ENCODE measurements around the gene FOXO6.

FOXO6 gene

DNA sequence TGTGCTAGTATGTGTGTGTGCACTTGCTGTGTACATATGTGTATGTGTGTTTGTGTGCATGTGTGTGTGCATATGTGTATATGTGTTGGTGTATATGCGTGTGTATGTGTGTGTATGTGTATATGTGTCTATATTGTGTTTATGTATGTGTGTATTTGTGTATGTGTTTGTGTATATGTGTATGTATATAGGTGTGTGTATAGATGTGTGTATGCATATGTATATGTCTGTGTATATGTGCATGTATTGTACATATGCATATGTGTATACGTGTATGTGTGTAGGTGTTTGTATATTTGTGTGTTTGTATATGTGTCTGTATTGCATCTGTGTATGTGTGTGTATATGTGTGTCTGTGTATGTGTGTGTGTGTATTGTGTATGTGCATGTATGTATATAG lies 64.1 kb downstream of the FOXO6 start:
- no peak for DNase-seq (ENCODE audit: low spot score)

DNA sequence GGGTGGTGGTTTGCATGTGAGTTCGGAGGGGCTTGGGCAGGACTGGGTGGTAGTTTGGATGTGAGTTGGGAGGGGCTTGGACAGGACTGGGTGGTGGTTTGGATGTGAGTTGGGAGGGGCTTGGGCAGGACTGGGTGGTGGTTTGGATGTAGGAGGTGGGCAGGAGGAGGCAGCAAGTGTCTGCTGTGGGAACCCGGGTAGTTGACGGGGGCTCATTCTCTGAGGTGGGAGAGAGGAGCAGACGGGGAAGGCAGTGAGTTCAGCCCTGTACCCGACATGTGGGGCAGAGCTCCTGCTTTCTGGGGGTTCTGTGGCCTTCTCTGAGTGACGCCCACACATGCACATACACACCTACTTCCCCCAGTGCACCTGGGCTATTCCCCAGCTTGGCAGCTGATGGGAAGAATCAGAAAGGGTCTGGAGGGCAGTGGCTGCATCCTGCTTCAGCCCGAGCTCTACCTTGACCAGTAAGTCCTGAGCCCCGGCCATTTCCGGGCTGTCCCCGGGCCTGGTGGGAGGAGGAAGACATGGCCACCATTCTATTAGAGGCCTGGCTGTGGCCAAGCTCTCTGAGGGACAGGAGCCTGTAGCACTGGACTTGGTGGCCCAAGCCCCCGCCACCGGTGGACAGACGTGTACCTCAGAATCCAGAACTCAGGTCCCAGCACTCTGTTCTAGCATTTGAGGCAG lies 65.1 kb downstream of the FOXO6 start:
- DNase-seq (ENCODE audit: low spot score), result no peak

DNA sequence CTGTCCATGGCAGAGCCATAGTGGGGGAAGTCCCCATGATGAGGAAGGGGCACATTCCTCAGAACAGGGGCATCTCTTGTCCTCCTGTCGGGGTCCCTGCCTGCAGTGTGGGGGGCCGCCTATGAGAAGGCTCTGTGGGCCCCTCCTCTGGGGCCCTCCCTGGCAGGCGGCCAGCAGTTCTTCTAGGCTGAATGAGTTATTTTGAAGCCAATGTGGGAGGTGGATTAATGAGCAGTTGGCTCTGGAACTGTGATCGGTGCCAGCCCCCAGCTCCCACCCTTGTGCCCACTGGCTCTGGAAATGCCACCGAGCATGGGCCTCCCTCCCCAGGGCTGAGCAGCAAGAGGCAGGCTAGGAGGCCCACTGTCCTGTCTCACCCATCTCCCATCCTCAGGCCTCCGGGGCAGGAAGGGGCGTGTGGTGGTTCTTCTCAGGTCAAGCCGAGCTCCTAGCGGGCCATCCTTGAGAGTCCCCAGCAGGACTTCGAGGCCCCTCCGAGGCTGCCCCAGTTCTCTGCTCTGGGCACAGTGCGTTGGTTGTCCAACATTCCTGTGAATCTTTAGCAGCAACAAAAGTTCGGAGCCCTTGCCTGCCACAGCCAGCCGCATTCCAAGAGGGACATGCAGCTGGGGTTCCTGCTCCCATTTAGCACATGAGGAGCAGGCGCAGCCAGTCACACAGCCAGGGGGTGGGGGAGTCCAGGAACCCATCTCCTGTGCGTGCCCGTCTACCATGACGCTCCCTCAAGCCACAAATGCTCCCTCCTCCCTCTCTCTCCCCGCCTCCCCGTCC lies 66.1 kb downstream of the FOXO6 start:
- no peak for DNase-seq (ENCODE audit: low spot score)

GRCh38 chr1:41427916-41428737 lies 66.9 kb downstream of the FOXO6 start:
- no peak for DNase-seq (ENCODE audit: low spot score)

GRCh38 chr1:41428738-41429640 lies 67.8 kb downstream of the FOXO6 start:
- DNase-seq (ENCODE audit: low spot score), result no peak

DNA sequence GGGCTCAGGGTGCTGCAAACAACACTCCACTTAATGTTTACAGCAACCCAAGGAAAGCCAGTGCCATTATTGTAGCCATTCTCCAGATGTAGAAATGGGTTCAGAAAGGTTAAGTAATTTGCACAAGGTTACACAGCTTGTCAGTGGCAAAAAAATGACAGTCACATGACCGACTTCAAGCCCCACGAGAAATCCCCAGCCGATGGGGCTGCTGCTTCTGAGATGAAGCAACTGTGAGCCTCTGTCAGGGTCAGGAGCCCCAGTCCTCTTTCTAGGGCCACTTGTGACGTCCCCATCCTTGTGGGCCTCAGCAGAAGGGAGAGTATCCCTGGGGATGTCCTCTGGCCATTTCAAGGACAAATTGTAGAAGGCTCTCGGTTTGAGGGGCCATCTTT lies 68.4 kb downstream of the FOXO6 start:
- DNase-seq (ENCODE audit: low spot score), result no peak

DNA sequence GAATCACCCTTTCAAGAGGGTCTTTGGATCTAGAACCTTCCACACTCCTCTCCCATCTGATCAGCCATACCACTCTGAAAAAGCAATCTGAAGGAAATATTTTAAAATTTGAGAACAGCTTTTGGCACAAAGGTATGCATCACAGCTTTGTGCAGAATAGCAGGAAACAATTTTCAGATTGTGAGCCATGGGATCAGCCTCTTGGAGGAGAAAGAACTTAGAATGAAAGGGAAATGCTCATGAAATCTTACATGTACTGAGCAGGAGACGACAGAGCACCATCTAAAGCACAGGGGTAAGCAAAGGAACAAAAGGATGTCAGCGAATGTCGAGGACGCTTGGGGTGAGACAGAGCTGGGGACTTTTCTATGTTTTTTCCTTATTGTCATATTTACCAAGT lies 68.8 kb downstream of the FOXO6 start:
- no peak for DNase-seq (ENCODE audit: low spot score)

- DNase-seq (ENCODE audit: low spot score), result no peak
These were observed 69.3 kb downstream of the FOXO6 start for GRCh38 chr1:41430582-41430981.

- DNase-seq (ENCODE audit: low spot score), result no peak
These were observed 70.5 kb downstream of the FOXO6 start for GRCh38 chr1:41431490-41432350.

All from CD4-positive, alpha-beta T cell treated with Interleukin-15 for 4 hours (primary cell).